ENCODE measurements around the gene MARCHF7. TPM values are rescaled to one million over a fixed set of nuclear protein-coding genes. Genes with fewer than 3 reads are reported as not detected.

MARCHF7 gene
- total and polyA plus RNA-seq, 7 donors = 51.2 to 104 (median 83.9) TPM

GRCh38 chr2:159680692-159681091 lies 31.6 kb upstream of the MARCHF7 start:
- no peak for TF ChIP-seq CTCF (IDR thresholded peaks at IDR 0.05)
- H3K4me3 ChIP-seq = no peak overlapping the region
- H3K27ac ChIP-seq = no peak overlapping the region
- intact Hi-C loops (cut with DNase I) = no loop called here
- no peaks in the 10 kb centered on the region for H3K27me3 ChIP-seq (ENCODE audit: insufficient read depth in 3 of 3, low read length in 2 of 3)
- no peak for DNase-seq
- no peaks in the 10 kb centered on the region for H3K9me3 ChIP-seq
- 85 to 95% (median 91%) methylated on average over 2 of the region's 2 CpGs for WGBS, 3 donors
- H3K36me3 ChIP-seq (ENCODE audit: insufficient read depth in 1 of 2, low read depth in 1 of 2) = no peaks in the 10 kb centered on the region
- no peaks in the 10 kb centered on the region for H3K4me1 ChIP-seq
- ATAC-seq = peak in 2 of 4 donors; percentile 64 to 69

- DNase-seq = no peak
- H3K27ac ChIP-seq = no peak overlapping the region
- H3K36me3 ChIP-seq (ENCODE audit: insufficient read depth in 1 of 2, low read depth in 1 of 2) = no peaks in the 10 kb centered on the region
- no peaks in the 10 kb centered on the region for H3K27me3 ChIP-seq (ENCODE audit: insufficient read depth in 3 of 3, low read length in 2 of 3)
- intact Hi-C loops (cut with DNase I) = no loop called here
- WGBS, 3 donors = 80 to 92% (median 83%) methylated on average over 1 of the region's 1 CpG
- no peaks in the 10 kb centered on the region for H3K4me1 ChIP-seq
- no peak overlapping the region for H3K4me3 ChIP-seq
- H3K9me3 ChIP-seq = no peaks in the 10 kb centered on the region
- ATAC-seq = peak in 1 of 4 donors; percentile 48
- TF ChIP-seq CTCF (IDR thresholded peaks at IDR 0.05) = no peak
These were observed 28.5 kb upstream of the MARCHF7 start for GRCh38 chr2:159683817-159684216.

- no peaks in the 10 kb centered on the region for H3K36me3 ChIP-seq (ENCODE audit: insufficient read depth in 1 of 2, low read depth in 1 of 2)
- no peak overlapping the region for H3K4me3 ChIP-seq
- no peaks in the 10 kb centered on the region for H3K9me3 ChIP-seq
- no peaks in the 10 kb centered on the region for H3K27me3 ChIP-seq (ENCODE audit: insufficient read depth in 3 of 3, low read length in 2 of 3)
- intact Hi-C loops (cut with DNase I) = no loop called here
- no peaks in the 10 kb centered on the region for H3K4me1 ChIP-seq
- TF ChIP-seq CTCF (IDR thresholded peaks at IDR 0.05) = no peak
- ATAC-seq (no peak), DNase-seq (no peak)
- no peak overlapping the region for H3K27ac ChIP-seq
These were observed 27.5 kb upstream of the MARCHF7 start for GRCh38 chr2:159684796-159685195.

GRCh38 chr2:159694500-159695040 lies 17.7 kb upstream of the MARCHF7 start:
- Histone ChIP-seq H3K27ac (no peak overlapping the region), H3K4me3 (no peak overlapping the region), H3K36me3 (ENCODE audit: insufficient read depth in 1 of 2, low read depth in 1 of 2) (peaks cover 0 to 5% of the 10 kb centered on the region in 2 donors), H3K27me3 (ENCODE audit: insufficient read depth in 3 of 3, low read length in 2 of 3) (no peaks in the 10 kb centered on the region), H3K4me1 (no peaks in the 10 kb centered on the region), H3K9me3 (no peaks in the 10 kb centered on the region)
- intact Hi-C loops (cut with DNase I) = no loop called here
- TF ChIP-seq CTCF (IDR thresholded peaks at IDR 0.05) = no peak
- ATAC-seq (no peak), DNase-seq (no peak)
- 87 to 93% (median 87%) methylated on average over 1 of the region's 1 CpG for WGBS, 3 donors

GRCh38 chr2:159695795-159696448 lies 16.4 kb upstream of the MARCHF7 start:
- no peak for DNase-seq
- H3K9me3 ChIP-seq = no peaks in the 10 kb centered on the region
- TF ChIP-seq CTCF (IDR thresholded peaks at IDR 0.05) = no peak
- peaks cover 0 to 5% of the 10 kb centered on the region in 2 donors for H3K36me3 ChIP-seq (ENCODE audit: insufficient read depth in 1 of 2, low read depth in 1 of 2)
- H3K27ac ChIP-seq = no peak overlapping the region
- no peak overlapping the region for H3K4me3 ChIP-seq
- no peak for ATAC-seq
- no peaks in the 10 kb centered on the region for H3K27me3 ChIP-seq (ENCODE audit: insufficient read depth in 3 of 3, low read length in 2 of 3)
- 93 to 95% (median 94%) methylated on average over 4 of the region's 4 CpGs for WGBS, 3 donors
- no peaks in the 10 kb centered on the region for H3K4me1 ChIP-seq
- intact Hi-C loops (cut with DNase I) = no loop called here
